IMR-90 (cell line): ENCODE data around the gene ROBO4.

Experiments used
- BHLHE40 ChIP-seq: fragments of 150-350 bp; IDR thresholded peaks from 2 replicates; pipeline ENCODE4 v1.6.1; 2016; ENCODE audit warnings: mild to moderate bottlenecking, low read depth, low read length
- CEBPB ChIP-seq: IDR thresholded peaks from 2 replicates; pipeline ENCODE4 v1.6.1; 2012; ENCODE audit warnings: low read depth, low read length, improper control_type of control experiment
- MAFK ChIP-seq: IDR thresholded peaks from 2 replicates; pipeline ENCODE4 v1.6.1; 2012; ENCODE audit warnings: low read depth, low read length, improper control_type of control experiment
- POLR2A ChIP-seq: IDR thresholded peaks from 2 replicates; pipeline ENCODE4 v1.6.1; 2012; ENCODE audit warnings: mild to moderate bottlenecking, low read depth, low read length
- RCOR1 ChIP-seq: IDR thresholded peaks from 2 replicates; pipeline ENCODE4 v1.6.1; 2012; ENCODE audit warnings: mild to moderate bottlenecking, low read length, improper control_type of control experiment; ENCODE audit not compliant: insufficient replicate concordance
- RFX5 ChIP-seq: IDR thresholded peaks from 2 replicates; pipeline ENCODE4 v1.8.0; 2012; ENCODE audit warnings: low read depth, mild to moderate bottlenecking, low read length, moderate library complexity
- SMC3 ChIP-seq: fragments of 150-350 bp; IDR thresholded peaks from 2 replicates; pipeline ENCODE4 v1.6.1; 2016; ENCODE audit warnings: low read depth, mild to moderate bottlenecking, antibody characterized with exemption, low read length, moderate library complexity
- TF ChIP-seq, protein P1 (sequence below): conservative IDR thresholded peaks from 2 replicates; pipeline ENCODE4 v1.5.1; 2012; ENCODE audit warnings: mild to moderate bottlenecking, low read depth, low read length, improper control_type of control experiment

GRCh38 chr11:124872741-124873140 lies 24.9 kb downstream of the ROBO4 start:
- TF ChIP-seq, protein P1, sequence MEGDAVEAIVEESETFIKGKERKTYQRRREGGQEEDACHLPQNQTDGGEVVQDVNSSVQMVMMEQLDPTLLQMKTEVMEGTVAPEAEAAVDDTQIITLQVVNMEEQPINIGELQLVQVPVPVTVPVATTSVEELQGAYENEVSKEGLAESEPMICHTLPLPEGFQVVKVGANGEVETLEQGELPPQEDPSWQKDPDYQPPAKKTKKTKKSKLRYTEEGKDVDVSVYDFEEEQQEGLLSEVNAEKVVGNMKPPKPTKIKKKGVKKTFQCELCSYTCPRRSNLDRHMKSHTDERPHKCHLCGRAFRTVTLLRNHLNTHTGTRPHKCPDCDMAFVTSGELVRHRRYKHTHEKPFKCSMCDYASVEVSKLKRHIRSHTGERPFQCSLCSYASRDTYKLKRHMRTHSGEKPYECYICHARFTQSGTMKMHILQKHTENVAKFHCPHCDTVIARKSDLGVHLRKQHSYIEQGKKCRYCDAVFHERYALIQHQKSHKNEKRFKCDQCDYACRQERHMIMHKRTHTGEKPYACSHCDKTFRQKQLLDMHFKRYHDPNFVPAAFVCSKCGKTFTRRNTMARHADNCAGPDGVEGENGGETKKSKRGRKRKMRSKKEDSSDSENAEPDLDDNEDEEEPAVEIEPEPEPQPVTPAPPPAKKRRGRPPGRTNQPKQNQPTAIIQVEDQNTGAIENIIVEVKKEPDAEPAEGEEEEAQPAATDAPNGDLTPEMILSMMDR: no peak
- TF ChIP-seq CEBPB (no peak), RCOR1 (no peak), MAFK (no peak), BHLHE40 (no peak), POLR2A (no peak), SMC3 (no peak), RFX5 (no peak)
